GM19397 (cell line): ENCODE data around the gene PRRX2.

Experiments
- ATAC-seq: cut with Tn5 transposase; IDR thresholded peaks from one replicate; pipeline ENCODE4 v1.9.1; 2021; ENCODE audit warnings: mild to moderate bottlenecking, moderate library complexity; ENCODE audit not compliant: unreplicated experiment

The PRRX2 gene

DNA sequence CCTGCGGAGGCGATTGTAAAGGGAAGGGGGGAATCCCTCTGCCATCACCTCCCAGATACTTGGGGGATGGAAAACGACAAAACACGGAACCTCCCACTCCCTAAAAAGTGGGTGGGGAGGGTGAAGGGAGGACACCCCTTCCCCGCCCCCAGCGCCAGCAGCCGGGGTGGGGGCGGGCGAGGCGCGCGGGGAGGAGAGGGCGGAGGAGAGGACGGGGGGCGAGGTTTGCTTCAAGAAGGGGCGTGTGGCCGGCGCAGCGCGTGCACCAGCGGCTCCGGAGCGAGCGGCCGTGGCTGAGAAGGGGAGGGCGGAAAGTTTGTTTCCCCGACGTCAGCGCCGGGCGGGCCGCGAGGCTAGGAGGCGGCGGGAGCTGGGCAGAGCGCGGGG, at the start of gene PRRX2:
TSS of gene PRRX2 (plus strand) at position 259 of the 387 bp plus-strand sequence. CDS start 221 bp downstream, outside the sequence.
- ATAC-seq: no peak

GRCh38 chr9:129617167-129617566, 48.3 kb upstream of the PRRX2 start:
- ATAC-seq: no peak

GRCh38 chr9:129619787-129620668, 45.4 kb upstream of the PRRX2 start:
- no peak for ATAC-seq

- ATAC-seq: no peak
Observed at GRCh38 chr9:129620669-129621295, 44.7 kb upstream of the PRRX2 start, which contains the start of gene C9orf50. C9orf50 (minus strand) TSS chr9:129621101; CDS start chr9:129620574, 527 bp downstream.

DNA sequence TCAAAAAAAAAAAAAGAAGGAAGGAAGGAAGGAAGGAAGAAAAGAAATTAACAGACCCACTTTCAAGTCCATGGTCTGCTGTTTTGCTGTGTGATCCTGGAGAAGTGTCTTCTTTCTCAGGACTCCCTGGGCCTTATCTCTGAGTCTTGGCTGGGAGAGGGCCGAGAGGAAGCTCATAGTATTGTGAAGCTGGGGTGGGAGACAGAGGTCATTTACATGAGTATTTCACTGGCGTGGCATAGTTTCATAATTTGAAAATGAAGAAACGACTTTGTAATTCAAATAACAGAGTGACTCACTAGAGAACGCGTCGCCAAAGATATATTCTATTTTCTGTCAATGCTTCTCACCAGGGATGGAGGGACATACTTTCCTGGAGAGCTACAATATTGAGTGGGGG, 42.1 kb upstream of the PRRX2 start:
- ATAC-seq: no peak

DNA sequence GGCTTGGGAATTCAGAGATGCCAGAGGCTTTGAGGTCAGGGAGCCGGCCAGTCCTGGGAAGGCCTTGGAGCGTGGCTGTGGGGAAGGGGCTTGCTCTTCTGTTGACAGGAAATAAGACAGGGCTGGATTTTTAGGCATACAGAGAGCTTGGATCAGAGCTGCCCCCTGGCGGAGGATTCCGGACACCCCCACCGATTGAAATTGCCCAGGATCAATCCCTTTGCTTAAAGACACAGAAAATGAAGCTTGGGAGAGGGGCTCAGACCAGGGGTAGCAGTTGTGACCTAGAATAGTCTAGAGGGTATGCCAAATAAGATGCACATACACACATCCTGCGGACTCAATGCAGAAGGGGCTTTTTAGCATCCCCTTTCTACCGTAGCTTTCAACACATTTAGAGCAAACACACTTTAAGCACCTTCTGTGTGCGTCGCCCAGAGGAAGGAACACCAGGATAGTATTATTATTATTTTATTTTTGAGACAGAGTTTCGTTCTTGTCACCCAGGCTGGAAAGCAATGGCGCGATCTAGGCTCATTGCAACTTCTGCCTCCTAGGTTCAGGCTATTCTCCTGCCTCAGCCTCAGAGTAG, 41.2 kb upstream of the PRRX2 start:
- ATAC-seq: no peak

DNA sequence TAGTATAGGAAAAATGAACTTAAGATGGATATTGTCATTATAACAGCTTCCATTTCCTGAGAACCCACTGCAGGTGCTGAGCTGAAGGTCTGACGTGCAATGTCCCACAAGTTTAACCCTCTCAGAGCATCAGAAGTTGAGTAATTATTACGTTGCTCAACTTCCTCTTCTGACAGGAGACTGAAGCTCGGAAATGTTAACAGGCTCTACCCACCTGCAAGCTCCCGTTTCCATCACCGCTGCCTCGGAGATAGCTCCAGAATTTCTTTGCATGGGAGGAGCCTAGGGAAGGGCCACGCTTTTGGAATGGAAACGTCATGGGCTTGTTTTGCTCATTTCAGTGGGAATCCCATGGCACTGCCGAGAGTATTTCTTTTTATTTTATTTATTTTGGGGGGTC, 40.5 kb upstream of the PRRX2 start:
- no peak for ATAC-seq

DNA sequence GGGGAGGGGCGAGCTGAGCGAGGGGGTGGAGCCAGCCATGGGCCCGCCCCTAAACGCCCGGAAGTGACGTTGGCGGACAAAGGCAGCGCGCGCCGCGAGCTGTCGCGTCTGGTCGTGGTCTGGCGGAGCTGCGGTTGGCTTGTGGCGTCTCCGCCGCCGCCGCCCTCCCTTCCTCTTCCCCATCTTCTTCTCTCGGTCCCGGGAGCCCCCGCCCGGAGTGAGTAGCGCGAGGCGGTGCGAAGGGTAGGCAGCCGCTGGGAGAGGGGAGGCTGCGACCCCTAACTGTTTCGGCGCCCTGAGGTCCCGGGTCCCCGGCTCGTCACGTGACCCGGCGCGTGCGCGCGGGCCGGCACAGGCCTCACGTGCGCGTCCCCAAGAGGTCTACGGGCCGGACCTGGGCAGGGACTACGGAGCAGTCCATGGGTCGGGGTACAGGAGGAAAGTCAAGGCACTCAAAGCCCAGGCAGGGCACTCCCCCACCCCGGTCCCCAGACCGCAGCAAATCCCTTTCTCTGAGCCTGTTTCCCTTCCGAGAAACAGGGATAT, 39.3 kb upstream of the PRRX2 start, which contains the start of gene NTMT1:
TSS of gene NTMT1 (plus strand) at position 85 of the 546 bp plus-strand sequence. CDS start 6,541 bp downstream, outside the sequence.
- peak; percentile 79 for ATAC-seq

- peak; percentile 29 for ATAC-seq
Observed at GRCh38 chr9:129626625-129627284, 38.7 kb upstream of the PRRX2 start.

DNA sequence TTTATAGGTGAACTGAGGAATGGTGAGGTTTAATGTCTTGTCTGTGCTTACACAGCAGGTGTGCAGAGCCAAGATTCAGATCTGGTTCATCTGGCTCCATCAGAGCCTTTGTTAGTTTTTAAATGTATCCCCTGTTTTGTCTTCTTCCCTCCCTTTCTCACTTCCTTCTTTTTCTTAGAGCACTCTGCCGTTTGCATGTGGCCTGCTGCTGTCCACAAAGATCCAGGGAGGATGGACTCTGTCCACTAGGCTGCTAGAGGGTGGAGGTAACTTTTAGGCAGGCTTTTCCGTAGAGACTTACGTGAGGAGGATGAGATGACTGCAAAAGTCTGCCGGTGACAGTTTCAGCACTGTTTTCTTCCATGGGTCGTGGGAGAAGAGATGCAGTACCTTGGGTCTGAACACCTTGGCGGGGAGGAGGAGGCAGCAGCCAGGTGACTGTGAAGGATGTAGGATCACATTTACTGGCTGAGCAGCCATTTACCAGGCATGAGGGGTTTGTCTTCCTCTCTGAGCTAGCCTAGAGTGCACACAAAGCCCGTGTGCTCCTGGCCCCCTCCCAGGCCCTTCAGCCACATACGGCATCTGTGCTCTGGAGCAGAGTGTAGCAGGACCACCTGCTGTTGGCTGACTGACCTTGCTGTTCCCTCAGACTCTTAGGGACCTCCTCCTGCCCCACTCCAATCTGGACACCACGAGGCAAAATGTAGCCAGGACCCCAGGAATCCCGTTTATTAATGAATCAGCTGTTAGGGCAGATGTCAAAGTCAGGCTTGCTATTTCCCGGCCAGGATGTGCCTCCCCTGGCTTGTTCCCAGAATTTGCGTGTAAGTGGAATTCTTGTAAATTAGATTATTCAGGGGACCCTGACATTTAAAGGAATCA, 37.6 kb upstream of the PRRX2 start:
- no peak for ATAC-seq

GRCh38 chr9:129628709-129629108, 36.7 kb upstream of the PRRX2 start:
- no peak for ATAC-seq

DNA sequence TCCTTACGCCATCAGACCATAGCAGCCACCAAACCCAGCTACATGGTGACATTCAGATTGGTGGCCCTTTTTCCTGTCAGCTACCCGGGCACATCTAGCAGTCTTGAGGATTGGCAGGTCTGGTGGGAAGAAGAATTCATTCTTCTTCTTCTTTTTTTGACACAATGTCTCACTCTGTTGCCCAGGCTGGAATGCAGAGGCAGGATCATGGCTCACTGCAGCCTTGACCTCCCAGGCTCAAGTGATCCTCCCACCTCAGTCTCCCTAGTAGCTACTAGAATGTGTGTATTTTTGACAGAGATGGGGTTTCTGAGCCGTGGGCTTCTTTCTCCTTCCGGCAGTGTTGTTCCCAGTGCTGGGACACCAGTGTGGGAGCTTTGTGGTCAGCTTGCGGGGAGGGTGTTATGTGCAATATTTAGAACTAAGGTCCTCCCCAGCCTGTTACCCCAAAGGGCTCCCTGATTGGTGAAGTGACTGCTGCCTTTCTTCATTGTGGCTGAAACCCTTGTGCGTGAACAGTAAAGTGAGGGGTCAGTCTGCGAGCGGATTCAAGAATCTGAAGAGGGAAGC, 36.1 kb upstream of the PRRX2 start:
- no peak for ATAC-seq

- no peak for ATAC-seq
Observed at GRCh38 chr9:129630967-129631673, 34.3 kb upstream of the PRRX2 start.

GRCh38 chr9:129631674-129632129, 33.7 kb upstream of the PRRX2 start:
- ATAC-seq: no peak

GRCh38 chr9:129632460-129632859, 33.0 kb upstream of the PRRX2 start:
- no peak for ATAC-seq

DNA sequence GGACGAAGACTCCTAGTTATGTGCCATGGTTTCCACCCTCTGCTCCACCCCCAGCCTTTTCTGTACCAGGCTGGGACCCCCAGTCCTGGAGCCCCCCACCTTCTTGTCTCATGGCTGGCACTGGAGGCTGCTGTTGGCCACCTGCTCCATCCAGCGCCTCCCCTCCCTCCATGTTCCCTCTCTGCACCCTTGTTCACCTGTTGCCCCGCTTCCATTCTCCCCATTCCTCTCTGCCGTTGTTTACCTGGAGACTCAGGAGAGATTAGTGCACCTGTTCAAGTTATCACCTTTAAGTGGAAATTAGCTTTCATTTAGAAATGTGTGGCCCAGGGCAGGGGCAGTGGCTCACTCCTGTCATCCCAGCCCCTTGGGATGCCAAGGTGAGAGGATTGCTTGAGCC, 32.2 kb upstream of the PRRX2 start:
- no peak for ATAC-seq

DNA sequence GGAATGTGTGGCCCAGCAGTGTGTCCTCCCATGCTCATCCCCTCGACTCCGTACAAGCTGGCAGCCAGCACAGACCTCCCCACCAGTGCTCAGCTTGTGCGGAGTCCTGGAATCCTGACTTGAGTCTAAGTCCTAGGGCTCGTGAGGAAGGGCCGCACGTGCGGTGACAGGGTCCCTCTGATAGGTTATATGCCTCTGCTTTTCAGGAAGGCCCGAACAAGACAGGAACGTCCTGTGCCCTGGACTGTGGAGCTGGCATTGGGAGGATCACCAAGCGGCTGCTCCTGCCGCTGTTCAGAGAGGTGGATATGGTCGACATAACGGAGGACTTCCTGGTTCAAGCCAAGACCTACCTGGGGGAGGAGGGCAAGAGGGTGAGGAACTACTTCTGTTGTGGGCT, 31.6 kb upstream of the PRRX2 start:
- ATAC-seq: no peak

- ATAC-seq: no peak
Observed at GRCh38 chr9:129635099-129636065, 30.1 kb upstream of the PRRX2 start.
